Activated gamma-delta T cell (primary cell): ENCODE results near the gene ERFL.

Source experiments
- DNase-seq: peaks from one replicate; lab custom pipeline; 2025; lab: John Stamatoyannopoulos, UW

The ERFL gene

GRCh38 chr19:41897820-41898219, 30.4 kb downstream of the ERFL start:
- DNase-seq, result no peak

- no peak for DNase-seq
Observed at GRCh38 chr19:41897181-41897580, 31.1 kb downstream of the ERFL start.

- DNase-seq, result no peak
Observed at GRCh38 chr19:41896581-41896942, 31.7 kb downstream of the ERFL start.

GRCh38 chr19:41895745-41896580, 32.3 kb downstream of the ERFL start:
- DNase-seq, result no peak

GRCh38 chr19:41894350-41894749, 33.9 kb downstream of the ERFL start:
- DNase-seq, result no peak

- DNase-seq, result no peak
Observed at GRCh38 chr19:41893899-41894298, 34.4 kb downstream of the ERFL start.

GRCh38 chr19:41892173-41892902, 35.9 kb downstream of the ERFL start:
- DNase-seq, result no peak

- no peak for DNase-seq
Observed at GRCh38 chr19:41890936-41891335, 37.3 kb downstream of the ERFL start.

GRCh38 chr19:41889896-41890295, 38.4 kb downstream of the ERFL start:
- DNase-seq, result no peak

GRCh38 chr19:41888926-41889325, 39.3 kb downstream of the ERFL start:
- no peak for DNase-seq

GRCh38 chr19:41887711-41888382, 40.4 kb downstream of the ERFL start:
- DNase-seq, result peak; percentile 62

GRCh38 chr19:41886761-41887710, 41.2 kb downstream of the ERFL start:
- no peak for DNase-seq

- peak; percentile 80 for DNase-seq
Observed at GRCh38 chr19:41883821-41884733, 44.2 kb downstream of the ERFL start.

GRCh38 chr19:41883463-41883820, 44.8 kb downstream of the ERFL start:
- no peak for DNase-seq

- DNase-seq, result peak; percentile 55
Observed at GRCh38 chr19:41882568-41883462, 45.4 kb downstream of the ERFL start, which contains the start of gene ARHGEF1. ARHGEF1 (plus strand) TSS chr19:41883184; CDS start chr19:41888083, 4,899 bp downstream.

GRCh38 chr19:41880329-41880708, 47.9 kb downstream of the ERFL start:
- DNase-seq, result no peak

- no peak for DNase-seq
Observed at GRCh38 chr19:41879670-41880328, 48.5 kb downstream of the ERFL start.

GRCh38 chr19:41879080-41879479, 49.2 kb downstream of the ERFL start:
- DNase-seq, result no peak
